Renal pelvis (tissue), 12 donors: ENCODE data around the gene MBD2. TPM values are rescaled to one million over a fixed set of nuclear protein-coding genes. Genes with fewer than 3 reads are reported as not detected.
"Not testable (repeated sequence)": the region's sequence is repeated elsewhere in the genome, so short reads cannot be mapped to it uniquely, and the experiment has no call there.

Experiments
- DNase-seq: peaks from one replicate; pipeline ENCODE4 v3.0.0-alpha.2; 2013
- long read RNA-seq, 16 experiments: transcript quantifications; one replicate each; lab custom pipeline, GENCODE V29; 2026
- polyA plus RNA-seq, 3 donors: library from polyadenylated mRNA; unstranded; fragments of 120-200 nt; gene quantifications; one replicate each; pipeline ENCODE4 v1.2.1, GENCODE V29; 2013; ENCODE audit not compliant: insufficient read length in 3 of 3

Gene MBD2, protein sequence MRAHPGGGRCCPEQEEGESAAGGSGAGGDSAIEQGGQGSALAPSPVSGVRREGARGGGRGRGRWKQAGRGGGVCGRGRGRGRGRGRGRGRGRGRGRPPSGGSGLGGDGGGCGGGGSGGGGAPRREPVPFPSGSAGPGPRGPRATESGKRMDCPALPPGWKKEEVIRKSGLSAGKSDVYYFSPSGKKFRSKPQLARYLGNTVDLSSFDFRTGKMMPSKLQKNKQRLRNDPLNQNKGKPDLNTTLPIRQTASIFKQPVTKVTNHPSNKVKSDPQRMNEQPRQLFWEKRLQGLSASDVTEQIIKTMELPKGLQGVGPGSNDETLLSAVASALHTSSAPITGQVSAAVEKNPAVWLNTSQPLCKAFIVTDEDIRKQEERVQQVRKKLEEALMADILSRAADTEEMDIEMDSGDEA
- 100 to 1,000 TPM in 2 of 3 donors, 10 to 100 TPM in 1; 93.5 to 121 (median 113) TPM for polyA plus RNA-seq
- long read RNA-seq, donor 1, full-length matches to known transcripts: 34 of 42 reads
- long read RNA-seq, donor 1, partial matches to known transcripts: 8 of 42 reads
- long read RNA-seq, donor 1, other reads (novel, unspliced or antisense): 0 of 42 reads
- long read RNA-seq, donor 2, full-length matches to known transcripts: 40 of 40 reads
- long read RNA-seq, donor 2, partial matches to known transcripts: 0 of 40 reads
- long read RNA-seq, donor 2, other reads (novel, unspliced or antisense): 0 of 40 reads
- long read RNA-seq, donor 3, full-length matches to known transcripts: 21 of 38 reads
- long read RNA-seq, donor 3, partial matches to known transcripts: 10 of 38 reads
- long read RNA-seq, donor 3, other reads (novel, unspliced or antisense): 7 of 38 reads
- long read RNA-seq, donor 4, full-length matches to known transcripts: 36 of 36 reads
- long read RNA-seq, donor 4, partial matches to known transcripts: 0 of 36 reads
- long read RNA-seq, donor 4, other reads (novel, unspliced or antisense): 0 of 36 reads
- long read RNA-seq, donor 5, full-length matches to known transcripts: 6 of 11 reads
- long read RNA-seq, donor 5, partial matches to known transcripts: 5 of 11 reads
- long read RNA-seq, donor 5, other reads (novel, unspliced or antisense): 0 of 11 reads
- long read RNA-seq, donor 6, full-length matches to known transcripts: 37 of 60 reads
- long read RNA-seq, donor 6, partial matches to known transcripts: 15 of 60 reads
- long read RNA-seq, donor 6, other reads (novel, unspliced or antisense): 8 of 60 reads
- long read RNA-seq, donor 7, full-length matches to known transcripts: 27 of 38 reads
- long read RNA-seq, donor 7, partial matches to known transcripts: 11 of 38 reads
- long read RNA-seq, donor 7, other reads (novel, unspliced or antisense): 0 of 38 reads
- long read RNA-seq, donor 8, full-length matches to known transcripts: 11 of 16 reads
- long read RNA-seq, donor 8, partial matches to known transcripts: 5 of 16 reads
- long read RNA-seq, donor 8, other reads (novel, unspliced or antisense): 0 of 16 reads
- long read RNA-seq, donor 9, full-length matches to known transcripts: 36 of 41 reads
- long read RNA-seq, donor 9, partial matches to known transcripts: 5 of 41 reads
- long read RNA-seq, donor 9, other reads (novel, unspliced or antisense): 0 of 41 reads
- long read RNA-seq, donor 10, full-length matches to known transcripts: 23 of 33 reads
- long read RNA-seq, donor 10, partial matches to known transcripts: 10 of 33 reads
- long read RNA-seq, donor 10, other reads (novel, unspliced or antisense): 0 of 33 reads
- long read RNA-seq, donor 11, full-length matches to known transcripts: 18 of 41 reads
- long read RNA-seq, donor 11, partial matches to known transcripts: 23 of 41 reads
- long read RNA-seq, donor 11, other reads (novel, unspliced or antisense): 0 of 41 reads
- long read RNA-seq, donor 12, full-length matches to known transcripts: 32 of 52 reads
- long read RNA-seq, donor 12, partial matches to known transcripts: 20 of 52 reads
- long read RNA-seq, donor 12, other reads (novel, unspliced or antisense): 0 of 52 reads
- long read RNA-seq, donor 13, full-length matches to known transcripts: 18 of 29 reads
- long read RNA-seq, donor 13, partial matches to known transcripts: 11 of 29 reads
- long read RNA-seq, donor 13, other reads (novel, unspliced or antisense): 0 of 29 reads
- long read RNA-seq, donor 14: 0 reads
- long read RNA-seq, donor 15: 0 reads
- long read RNA-seq, donor 16, full-length matches to known transcripts: 41 of 41 reads
- long read RNA-seq, donor 16, partial matches to known transcripts: 0 of 41 reads
- long read RNA-seq, donor 16, other reads (novel, unspliced or antisense): 0 of 41 reads

GRCh38 chr18:54224379-54225014 lies at the start of gene MBD2:
Gene MBD2 (minus strand): TSS chr18:54224669. CDS start chr18:54224559, 110 bp downstream.
- peak; percentile 97 for DNase-seq

DNA sequence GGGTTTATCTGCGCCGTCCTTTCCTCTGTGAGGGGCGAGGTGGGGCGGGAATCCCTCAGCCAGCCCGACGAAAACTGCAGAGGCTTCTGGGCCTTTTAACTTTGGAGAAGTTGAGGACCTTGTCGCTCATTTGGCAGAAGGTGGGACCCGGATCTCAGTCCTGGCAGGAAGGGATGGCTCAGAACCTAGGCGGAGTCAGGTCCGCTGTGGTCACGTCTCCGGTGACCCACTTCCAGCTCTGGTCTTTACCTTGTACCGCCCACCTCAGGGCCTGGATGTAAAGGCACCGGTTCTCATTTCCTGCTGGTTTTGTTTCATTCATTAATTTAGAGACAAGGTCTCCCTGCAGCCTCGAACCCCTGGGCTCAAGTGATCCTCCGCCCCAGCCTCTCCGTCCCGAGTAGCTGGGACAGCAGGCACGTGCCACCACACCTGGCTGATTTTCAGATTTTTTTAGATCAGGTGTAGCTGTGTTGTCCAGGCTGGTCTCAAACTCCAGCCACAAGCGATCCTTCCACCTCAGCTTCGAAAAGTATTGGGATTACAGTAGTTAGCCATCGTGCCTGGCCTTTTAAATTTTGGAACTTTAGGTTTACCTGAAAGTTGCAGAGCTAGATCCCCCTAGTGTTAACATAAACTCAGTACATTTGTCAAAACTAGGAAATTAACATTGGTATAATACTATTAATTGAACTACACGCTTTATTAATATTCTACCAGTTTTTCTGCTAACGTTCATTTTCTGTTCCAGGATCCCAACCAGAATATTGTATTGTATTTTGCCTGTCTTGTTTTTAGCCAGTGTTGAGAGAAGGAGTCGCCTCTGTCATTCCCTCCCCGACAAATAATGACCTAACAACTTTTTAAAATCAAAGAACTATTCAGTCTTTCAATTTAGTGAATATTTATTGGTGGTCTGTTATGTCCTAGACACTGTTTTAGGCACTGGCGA lies 45.7 kb upstream of the MBD2 start:
- peak; percentile 46 for DNase-seq

DNA sequence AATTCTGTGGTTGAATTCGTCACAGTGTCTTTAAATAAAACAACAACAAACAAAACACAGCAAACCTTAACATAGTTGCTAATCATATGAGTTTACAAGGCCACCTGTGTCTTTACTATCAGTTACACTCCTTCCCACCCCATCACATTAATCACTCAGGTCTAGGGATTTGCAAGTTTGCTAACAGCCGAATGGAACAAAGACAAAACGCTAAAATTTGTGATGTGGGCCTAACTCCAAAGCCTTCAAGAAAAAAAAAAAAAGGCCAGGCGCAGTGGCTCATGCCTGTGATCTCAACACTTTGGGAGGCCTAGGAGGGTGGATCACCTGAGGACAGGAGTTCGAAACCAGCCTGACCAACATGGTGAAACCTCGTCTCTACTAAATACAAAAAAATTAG lies 44.3 kb upstream of the MBD2 start:
- no peak for DNase-seq

GRCh38 chr18:54267701-54268100 lies 43.2 kb upstream of the MBD2 start:
- DNase-seq: no peak

GRCh38 chr18:54263904-54264336 lies 39.5 kb upstream of the MBD2 start:
- no peak for DNase-seq

DNA sequence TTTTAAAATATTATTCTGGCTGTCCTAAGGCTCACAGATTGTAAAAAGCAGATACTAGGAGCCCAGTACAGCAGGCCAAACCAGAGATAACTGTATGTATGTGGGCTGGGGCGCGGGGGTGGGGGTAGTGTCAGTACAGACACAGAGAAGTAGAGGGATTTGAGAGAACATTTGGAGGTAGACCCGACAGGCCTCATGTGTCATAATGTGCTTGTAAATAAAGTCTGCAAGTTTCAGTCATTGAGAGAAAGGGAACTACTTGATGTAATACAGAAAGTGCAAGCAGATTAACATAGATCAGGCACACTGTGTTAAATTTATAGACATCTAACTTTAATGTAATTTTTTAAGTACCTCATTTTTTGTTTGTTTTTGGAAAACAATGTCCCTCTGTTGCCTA lies 37.4 kb upstream of the MBD2 start:
- DNase-seq: no peak

DNA sequence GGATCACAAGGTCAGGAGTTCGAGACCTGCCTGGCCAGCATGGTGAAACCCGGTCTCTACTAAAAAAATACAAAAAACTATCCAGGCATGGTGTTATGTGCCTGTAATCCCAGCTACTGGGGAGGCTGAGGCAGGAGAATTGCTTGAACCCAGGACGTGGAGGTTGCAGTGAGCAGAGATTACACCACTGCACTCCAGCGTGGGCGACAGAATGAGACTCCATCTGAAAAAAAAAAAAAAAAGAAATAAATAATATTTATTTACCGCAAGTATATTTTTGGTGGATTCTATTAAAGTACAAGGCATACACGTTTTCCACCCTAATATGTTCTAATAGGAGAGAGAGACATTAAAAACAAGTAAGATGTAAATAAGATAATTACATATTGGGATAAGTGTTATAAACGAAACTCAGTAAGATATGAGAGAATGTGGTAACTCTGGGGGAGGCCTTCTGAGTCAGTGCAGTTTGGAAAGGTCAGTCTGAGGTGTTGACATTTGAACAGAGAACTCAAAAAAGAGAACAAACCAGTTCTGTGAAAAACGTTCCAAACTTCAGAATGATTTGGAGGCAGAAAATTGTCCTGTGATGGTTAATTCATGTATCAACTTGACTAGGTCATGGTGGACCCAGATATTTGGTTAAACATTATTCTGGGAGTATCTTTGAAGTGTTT lies 36.1 kb upstream of the MBD2 start:
- DNase-seq: no peak

DNA sequence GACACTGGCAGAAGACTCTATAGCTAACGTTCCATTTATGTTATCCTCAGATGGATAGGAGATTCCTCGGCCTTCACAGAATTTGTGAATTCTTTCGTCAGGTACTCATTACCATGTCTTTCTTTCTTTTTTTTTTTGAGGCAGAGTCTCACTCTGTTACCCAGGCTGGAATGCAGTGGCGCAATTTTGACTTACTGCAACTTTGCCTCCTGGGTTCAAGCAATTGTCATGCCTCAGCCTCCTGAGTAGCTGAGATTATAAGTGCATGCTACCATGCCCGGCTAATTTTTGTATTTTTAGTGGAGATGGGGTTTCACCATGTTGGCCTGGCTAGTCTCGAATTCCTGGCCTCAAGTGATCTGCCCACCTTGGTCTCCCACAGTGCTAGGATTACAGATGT lies 33.3 kb upstream of the MBD2 start:
- DNase-seq: not testable (repeated sequence)

DNA sequence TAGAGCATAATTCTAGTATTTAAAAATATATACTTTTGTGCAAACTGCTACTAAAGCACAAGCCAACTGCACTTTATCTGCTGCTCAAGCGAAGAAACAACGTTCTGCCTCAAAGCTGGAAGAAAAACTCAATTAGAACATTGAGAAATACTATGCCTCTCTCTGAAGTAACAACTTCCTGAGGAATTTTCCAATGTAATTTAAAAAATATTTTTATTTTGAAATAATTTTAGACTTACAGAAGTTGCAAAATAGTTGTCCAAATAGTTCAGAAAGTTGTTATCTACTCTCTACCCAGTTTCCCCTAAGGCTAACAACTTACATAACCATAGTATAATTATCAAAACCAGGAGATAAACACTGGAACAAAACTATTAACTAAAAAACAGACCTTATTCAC lies 32.5 kb upstream of the MBD2 start:
- no peak for DNase-seq

- DNase-seq: no peak
Observed at GRCh38 chr18:54255141-54255540, 30.7 kb upstream of the MBD2 start.

DNA sequence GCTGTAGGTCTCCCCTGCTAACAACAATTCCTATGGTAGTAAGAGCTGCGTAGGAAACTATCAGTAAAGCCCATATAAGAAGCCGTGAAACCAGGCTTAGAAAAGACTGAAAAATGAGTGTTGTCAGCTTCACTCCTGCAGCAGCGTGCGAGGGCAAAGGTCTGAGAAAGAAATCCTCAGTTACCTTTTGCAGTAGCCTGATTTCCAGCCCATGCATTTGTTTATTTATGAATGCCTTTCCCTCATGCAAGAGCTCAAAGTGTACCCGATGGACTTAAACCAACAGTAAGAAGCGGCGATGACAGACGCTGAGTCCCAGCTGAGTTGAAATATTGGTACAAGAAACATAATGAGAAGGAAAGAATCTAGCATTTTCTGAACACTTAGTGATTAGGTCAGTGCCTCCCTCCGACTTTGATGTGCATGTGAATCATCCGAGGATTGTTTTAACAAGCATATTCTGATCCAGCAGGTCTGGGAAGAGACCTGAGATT lies 29.8 kb upstream of the MBD2 start:
- no peak for DNase-seq

GRCh38 chr18:54251606-54252390 lies 27.3 kb upstream of the MBD2 start:
- no peak for DNase-seq

DNA sequence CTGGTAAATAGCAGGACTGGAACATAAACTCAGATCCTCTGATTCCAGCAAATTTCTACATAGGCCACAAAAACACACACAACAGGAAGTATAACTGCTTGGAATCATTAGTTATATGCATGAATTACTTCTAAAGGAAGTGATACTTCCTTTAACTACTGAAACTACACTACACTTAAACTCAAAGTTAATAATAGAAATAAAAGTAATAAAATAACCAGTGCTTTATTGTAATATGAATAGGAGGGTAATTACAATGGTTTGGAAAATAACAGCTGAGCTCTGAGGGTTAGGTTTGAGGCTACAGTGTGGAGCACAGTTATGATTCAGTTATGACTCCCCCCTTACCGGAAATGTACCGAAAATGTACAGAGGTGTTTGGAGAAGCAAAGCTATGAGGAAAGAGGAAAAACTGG lies 26.4 kb upstream of the MBD2 start:
- no peak for DNase-seq

- DNase-seq: no peak
Observed at GRCh38 chr18:54247511-54248175, 23.2 kb upstream of the MBD2 start.

DNA sequence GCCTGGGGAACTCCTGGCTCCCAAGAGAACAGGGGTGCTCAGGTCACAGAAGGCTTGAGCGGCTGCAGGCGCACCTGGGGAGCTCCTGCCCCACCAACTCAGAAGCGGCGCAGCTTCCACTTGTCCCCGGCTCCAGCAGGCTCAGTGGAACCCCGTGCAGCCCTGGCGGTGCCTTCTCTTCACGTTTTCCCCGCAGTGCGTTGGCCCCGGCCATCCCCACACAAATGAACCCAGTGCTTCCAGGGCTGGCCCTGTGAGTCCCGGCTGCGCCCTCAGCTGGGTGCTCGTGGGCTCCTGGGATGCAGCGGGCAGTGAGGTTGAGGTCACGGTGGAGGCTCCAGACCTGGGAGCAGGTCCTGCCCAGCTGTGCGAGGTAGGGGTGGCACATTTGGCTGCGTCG lies 17.9 kb upstream of the MBD2 start:
- DNase-seq: no peak

DNA sequence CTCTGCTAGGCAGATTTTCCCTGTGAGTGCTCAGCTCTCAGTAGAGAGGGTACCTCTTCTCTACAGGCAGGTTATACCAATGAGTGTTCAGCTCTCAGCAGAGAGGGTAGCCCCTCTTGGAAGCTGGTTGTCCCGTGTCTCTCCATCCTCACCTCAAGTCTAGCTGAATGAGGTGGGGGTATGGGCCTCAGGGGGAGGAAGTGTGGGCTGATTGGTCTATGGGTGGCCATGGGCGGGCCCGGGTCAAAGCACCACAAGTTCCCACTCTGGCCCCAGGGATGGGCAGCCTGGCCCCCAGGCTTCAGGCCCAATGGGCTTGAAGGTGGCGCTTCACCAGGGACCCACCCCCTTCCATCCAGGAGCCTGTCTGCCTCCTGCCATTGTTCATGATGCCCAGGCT lies 17.0 kb upstream of the MBD2 start:
- no peak for DNase-seq
